ENCODE results near the gene UGGT2. TPM values are rescaled to one million over a fixed set of nuclear protein-coding genes. Genes with fewer than 3 reads are reported as not detected.

The UGGT2 gene
- total RNA-seq, 1 donor: 63.0 TPM

DNA sequence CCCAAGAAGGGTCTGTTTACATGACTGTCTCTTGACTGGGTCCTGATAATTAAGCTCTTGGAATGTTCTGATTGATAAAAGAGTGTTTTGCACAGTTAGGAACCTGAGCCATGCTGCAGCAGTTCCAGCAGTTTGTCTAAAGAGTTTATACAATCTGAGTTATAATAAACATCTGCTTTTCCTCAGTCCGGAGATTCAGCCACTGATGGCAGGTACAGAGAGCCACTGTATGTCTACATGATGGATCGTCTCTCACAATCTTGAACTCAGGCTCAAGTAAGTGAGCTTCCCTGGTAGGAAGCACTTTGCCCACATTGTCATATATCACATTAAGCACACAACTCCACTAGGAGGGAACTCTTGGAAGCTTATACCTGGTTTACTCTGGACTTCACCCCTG is 84.3 kb downstream of the UGGT2 start:
- TF ChIP-seq, protein P1, sequence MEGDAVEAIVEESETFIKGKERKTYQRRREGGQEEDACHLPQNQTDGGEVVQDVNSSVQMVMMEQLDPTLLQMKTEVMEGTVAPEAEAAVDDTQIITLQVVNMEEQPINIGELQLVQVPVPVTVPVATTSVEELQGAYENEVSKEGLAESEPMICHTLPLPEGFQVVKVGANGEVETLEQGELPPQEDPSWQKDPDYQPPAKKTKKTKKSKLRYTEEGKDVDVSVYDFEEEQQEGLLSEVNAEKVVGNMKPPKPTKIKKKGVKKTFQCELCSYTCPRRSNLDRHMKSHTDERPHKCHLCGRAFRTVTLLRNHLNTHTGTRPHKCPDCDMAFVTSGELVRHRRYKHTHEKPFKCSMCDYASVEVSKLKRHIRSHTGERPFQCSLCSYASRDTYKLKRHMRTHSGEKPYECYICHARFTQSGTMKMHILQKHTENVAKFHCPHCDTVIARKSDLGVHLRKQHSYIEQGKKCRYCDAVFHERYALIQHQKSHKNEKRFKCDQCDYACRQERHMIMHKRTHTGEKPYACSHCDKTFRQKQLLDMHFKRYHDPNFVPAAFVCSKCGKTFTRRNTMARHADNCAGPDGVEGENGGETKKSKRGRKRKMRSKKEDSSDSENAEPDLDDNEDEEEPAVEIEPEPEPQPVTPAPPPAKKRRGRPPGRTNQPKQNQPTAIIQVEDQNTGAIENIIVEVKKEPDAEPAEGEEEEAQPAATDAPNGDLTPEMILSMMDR (IDR thresholded peaks at IDR 0.05; ENCODE audit: insufficient read depth, low read depth, low read length): no peak
- peak; percentile 65 for DNase-seq (ENCODE audit: low read depth)
- H3K4me3 ChIP-seq (ENCODE audit: low read depth, low read length): no peak overlapping the region

DNA sequence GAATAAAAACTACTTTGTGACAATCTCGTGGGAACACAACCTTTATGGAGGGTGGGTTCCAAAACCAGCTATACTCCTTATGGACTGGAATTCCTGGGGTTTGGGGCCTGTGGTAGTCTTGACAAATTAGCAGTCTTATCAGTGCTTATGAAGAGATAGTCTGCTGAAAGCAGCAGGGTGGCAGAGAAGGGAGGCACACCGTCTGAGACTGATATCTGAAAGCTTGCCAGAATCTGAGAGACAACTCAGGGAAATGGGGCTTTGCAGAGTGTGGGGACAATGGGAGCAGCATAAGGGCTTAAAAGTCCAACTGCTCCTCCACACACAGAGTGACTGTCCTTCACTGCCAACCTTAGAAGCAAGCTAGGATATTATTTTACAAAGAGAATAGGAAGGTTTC is 95.9 kb downstream of the UGGT2 start:
- TF ChIP-seq, protein P1 (IDR thresholded peaks at IDR 0.05; ENCODE audit: insufficient read depth, low read depth, low read length): no peak
- no peak for DNase-seq (ENCODE audit: low read depth)
- no peak overlapping the region for H3K4me3 ChIP-seq (ENCODE audit: low read depth, low read length)

DNA sequence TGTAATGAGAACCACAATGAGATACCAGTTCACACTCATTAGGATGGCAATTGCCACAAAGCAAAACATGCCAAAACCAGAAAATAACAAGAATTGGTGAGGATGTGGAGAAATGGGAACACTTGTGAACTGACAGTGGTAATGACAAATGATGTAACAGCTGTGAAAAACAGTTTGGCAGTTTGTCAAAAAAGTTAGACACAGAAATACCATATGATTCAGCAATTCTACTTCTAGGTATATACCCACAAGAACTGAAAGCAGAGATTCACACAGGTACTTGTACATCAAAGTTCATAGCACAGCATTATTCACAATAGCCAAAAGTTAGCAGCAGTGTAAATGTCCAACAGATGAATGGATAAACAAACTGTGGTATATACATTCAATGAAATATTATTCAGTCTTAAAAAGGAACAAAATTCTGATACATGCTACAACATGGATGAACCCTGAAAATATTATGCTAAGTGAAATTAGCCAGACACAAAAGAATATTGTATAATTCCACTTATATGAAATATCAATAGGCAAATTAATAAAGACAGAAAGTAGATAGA is 96.5 kb downstream of the UGGT2 start:
- TF ChIP-seq, protein P1 (IDR thresholded peaks at IDR 0.05; ENCODE audit: insufficient read depth, low read depth, low read length): no peak
- no peak overlapping the region for H3K4me3 ChIP-seq (ENCODE audit: low read depth, low read length)
- DNase-seq (ENCODE audit: low read depth): peak; percentile 17

DNA sequence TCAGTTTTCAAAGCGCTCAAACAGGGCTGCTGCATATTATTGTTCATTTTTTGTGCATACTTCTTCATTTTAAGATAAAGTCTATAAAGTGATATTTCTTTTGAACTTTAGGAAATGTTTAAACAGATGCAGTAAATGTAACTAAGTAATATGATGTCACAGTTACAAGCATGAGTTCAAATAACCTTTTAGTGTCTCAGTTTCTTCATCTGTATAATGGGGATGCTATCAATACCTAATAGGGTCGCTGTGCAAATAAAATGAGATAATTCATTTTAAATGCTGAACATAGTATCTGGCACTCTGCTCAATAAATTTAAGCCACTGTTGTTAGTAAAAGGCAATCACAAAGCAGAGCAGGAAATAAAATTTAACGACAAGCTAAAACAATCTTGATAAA is 97.5 kb downstream of the UGGT2 start:
- no peak overlapping the region for H3K4me3 ChIP-seq (ENCODE audit: low read depth, low read length)
- TF ChIP-seq, protein P1 (IDR thresholded peaks at IDR 0.05; ENCODE audit: insufficient read depth, low read depth, low read length): no peak
- DNase-seq (ENCODE audit: low read depth): no peak

DNA sequence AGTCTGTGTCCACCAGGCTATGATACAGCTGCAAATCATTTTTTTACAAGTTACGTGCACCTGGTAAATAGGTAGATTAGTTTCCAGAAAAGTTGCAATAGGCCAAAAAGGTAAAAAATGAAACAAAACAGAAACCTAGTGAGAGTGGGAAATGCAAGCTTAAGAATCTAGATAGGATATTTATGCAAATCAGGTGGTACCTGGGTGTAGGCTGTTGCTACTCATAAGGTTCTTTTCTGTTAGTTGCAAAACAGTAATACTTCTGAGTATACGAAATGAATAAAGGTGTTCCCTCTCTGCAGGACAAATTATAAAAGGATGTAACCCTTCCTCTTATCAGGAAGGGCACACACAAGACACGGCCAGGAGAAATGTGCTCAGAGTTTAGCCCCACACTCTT is 97.9 kb downstream of the UGGT2 start:
- TF ChIP-seq, protein P1 (IDR thresholded peaks at IDR 0.05; ENCODE audit: insufficient read depth, low read depth, low read length): no peak
- no peak overlapping the region for H3K4me3 ChIP-seq (ENCODE audit: low read depth, low read length)
- no peak for DNase-seq (ENCODE audit: low read depth)

DNA sequence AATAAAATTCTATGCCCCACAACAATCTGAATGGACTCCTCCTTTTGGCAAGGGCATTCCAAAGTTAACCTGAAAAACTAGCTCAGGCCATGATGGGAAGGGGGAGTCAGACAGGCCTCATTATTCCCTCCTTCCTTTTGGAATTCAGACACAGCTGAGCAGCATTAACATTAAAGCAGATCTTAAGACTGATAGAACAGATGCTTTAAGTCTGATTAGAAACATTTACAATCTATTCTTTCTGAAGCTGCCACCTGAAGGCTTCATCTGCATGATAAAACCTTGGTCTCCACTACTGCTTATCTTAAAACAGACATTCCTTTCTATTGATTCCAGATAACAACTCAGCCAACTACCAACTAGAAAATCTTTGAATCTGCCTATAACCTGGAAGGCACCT is 98.9 kb downstream of the UGGT2 start:
- TF ChIP-seq, protein P1 (IDR thresholded peaks at IDR 0.05; ENCODE audit: insufficient read depth, low read depth, low read length): no peak
- no peak overlapping the region for H3K4me3 ChIP-seq (ENCODE audit: low read depth, low read length)
- no peak for DNase-seq (ENCODE audit: low read depth)

DNA sequence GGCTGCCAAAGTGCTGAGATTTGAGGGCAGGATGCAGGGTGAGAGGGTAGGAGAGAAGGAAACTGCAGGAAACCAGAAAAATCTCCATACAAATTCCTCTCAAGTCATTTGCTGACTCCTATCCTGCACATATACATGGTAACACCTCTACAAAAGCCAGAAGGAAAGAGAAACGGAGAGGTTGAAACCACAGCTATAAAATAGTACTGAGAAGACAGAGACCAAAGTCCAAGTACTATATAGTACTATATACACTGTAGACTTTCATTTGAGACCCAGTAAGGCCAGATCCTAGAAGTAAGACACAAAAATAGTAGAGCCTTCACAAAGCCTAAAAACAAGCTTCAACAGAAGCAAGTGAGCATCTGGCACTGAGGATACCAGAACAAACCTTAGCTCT is 103.1 kb downstream of the UGGT2 start:
- no peak overlapping the region for H3K4me3 ChIP-seq (ENCODE audit: low read depth, low read length)
- TF ChIP-seq, protein P1 (IDR thresholded peaks at IDR 0.05; ENCODE audit: insufficient read depth, low read depth, low read length): no peak
- no peak for DNase-seq (ENCODE audit: low read depth)

All from fibroblast of villous mesenchyme (primary cell).